H9 (cell line): ENCODE results near the gene APPBP2. TPM values are rescaled to one million over a fixed set of nuclear protein-coding genes. Genes with fewer than 3 reads are reported as not detected.

Experiments used
- DNase-seq: peaks from one replicate; pipeline ENCODE4 v3.0.0-alpha.2; 2017
- H2AFZ ChIP-seq: one replicate; pipeline ENCODE4 v1.6.1; 2013; ENCODE audit warnings: mild to moderate bottlenecking, low read length, control low read depth, moderate library complexity
- H2AK5ac ChIP-seq: 2 replicates; pipeline ENCODE4 v1.6.1; 2013; ENCODE audit warnings: low read length, control low read depth, mixed read lengths; ENCODE audit not compliant: insufficient read length
- H2BK120ac ChIP-seq: one replicate; pipeline ENCODE4 v1.6.1; 2013; ENCODE audit warnings: low read depth, mild to moderate bottlenecking, low read length, control low read depth, inconsistent platforms; ENCODE audit not compliant: poor library complexity, severe bottlenecking
- H2BK12ac ChIP-seq: 2 replicates; pipeline ENCODE4 v1.6.1; 2013; ENCODE audit warnings: low read length, control low read depth, mixed read lengths, low read depth; ENCODE audit not compliant: insufficient read length
- H2BK15ac ChIP-seq: 2 replicates; pipeline ENCODE4 v1.6.1; 2013; ENCODE audit warnings: low read depth, low read length, control low read depth
- H2BK20ac ChIP-seq: one replicate; pipeline ENCODE4 v1.6.1; 2013; ENCODE audit warnings: low read depth, mild to moderate bottlenecking, low read length, control low read depth, inconsistent platforms; ENCODE audit not compliant: poor library complexity, severe bottlenecking
- H2BK5ac ChIP-seq: 2 replicates; pipeline ENCODE4 v1.6.1; 2013; ENCODE audit warnings: low read length, control low read depth, mixed read lengths; ENCODE audit not compliant: insufficient read length
- H3K14ac ChIP-seq: 2 replicates; pipeline ENCODE4 v1.6.1; 2013; ENCODE audit warnings: low read length, control low read depth; ENCODE audit not compliant: insufficient read depth
- H3K18ac ChIP-seq: 2 replicates; pipeline ENCODE4 v1.6.1; 2013; ENCODE audit warnings: low read depth, mild to moderate bottlenecking, mixed read lengths, low read length, control low read depth; ENCODE audit not compliant: insufficient read length
- H3K23ac ChIP-seq: 2 replicates; pipeline ENCODE4 v1.6.1; 2013; ENCODE audit warnings: low read length, control low read depth, mixed read lengths, low read depth; ENCODE audit not compliant: insufficient read length
- H3K23me2 ChIP-seq: 2 replicates; pipeline ENCODE4 v1.6.1; 2013; ENCODE audit warnings: low read depth, mild to moderate bottlenecking, mixed read lengths, low read length, control low read depth; ENCODE audit not compliant: insufficient read length, poor library complexity, severe bottlenecking
- H3K27ac ChIP-seq: 2 replicates; pipeline ENCODE4 v1.5.1; 2013; ENCODE audit warnings: low read length, control low read depth, mixed read lengths, low read depth; ENCODE audit not compliant: insufficient read length
- H3K27me3 ChIP-seq: 2 replicates; pipeline ENCODE4 v1.6.1; 2013; ENCODE audit warnings: low read length, control low read depth, inconsistent platforms; ENCODE audit not compliant: insufficient read depth
- H3K4ac ChIP-seq: 2 replicates; pipeline ENCODE4 v1.6.1; 2013; ENCODE audit warnings: low read depth, mild to moderate bottlenecking, control low read depth, inconsistent platforms, low read length, moderate library complexity
- H3K4me1 ChIP-seq: 2 replicates; pipeline ENCODE4 v1.6.1; 2013; ENCODE audit warnings: low read length, control low read depth, inconsistent platforms; ENCODE audit not compliant: insufficient read depth
- H3K4me2 ChIP-seq: 2 replicates; pipeline ENCODE4 v1.6.1; 2013; ENCODE audit warnings: low read length, control low read depth, mixed read lengths; ENCODE audit not compliant: insufficient read length, insufficient read depth
- H3K56ac ChIP-seq: 2 replicates; pipeline ENCODE4 v1.6.1; 2013; ENCODE audit warnings: low read depth, mild to moderate bottlenecking, mixed read lengths, low read length, control low read depth; ENCODE audit not compliant: insufficient read length
- H3K79me1 ChIP-seq: 2 replicates; pipeline ENCODE4 v1.6.1; 2013; ENCODE audit warnings: low read depth, mild to moderate bottlenecking, moderate library complexity, low read length, control low read depth, inconsistent platforms; ENCODE audit not compliant: insufficient read depth, poor library complexity, severe bottlenecking
- H3K79me2 ChIP-seq: 2 replicates; pipeline ENCODE4 v1.6.1; 2013; ENCODE audit warnings: low read length, control low read depth, inconsistent platforms; ENCODE audit not compliant: insufficient read depth
- H3K9ac ChIP-seq: 2 replicates; pipeline ENCODE4 v1.6.1; 2013; ENCODE audit warnings: low read length, control low read depth, mixed read lengths; ENCODE audit not compliant: insufficient read length; ENCODE audit errors: extremely low read depth
- H3K9me3 ChIP-seq: one replicate; pipeline ENCODE4 v1.6.1; 2013; ENCODE audit warnings: low read depth, low read length, inconsistent platforms; ENCODE audit not compliant: control insufficient read depth
- H3T11ph ChIP-seq: one replicate; pipeline ENCODE4 v1.6.1; 2013; ENCODE audit warnings: mild to moderate bottlenecking, low read length, control low read depth, inconsistent platforms
- H4K20me1 ChIP-seq: one replicate; pipeline ENCODE4 v1.6.1; 2013; ENCODE audit not compliant: control insufficient read depth, insufficient read length, insufficient read depth
- H4K5ac ChIP-seq: 2 replicates; pipeline ENCODE4 v1.6.1; 2013; ENCODE audit warnings: low read depth, mild to moderate bottlenecking, mixed read lengths, low read length, control low read depth; ENCODE audit not compliant: insufficient read length
- H4K8ac ChIP-seq: replicated peaks from 2 replicates; pipeline ENCODE4 v1.6.1; 2013; ENCODE audit warnings: low read length, control low read depth, mixed read lengths, low read depth; ENCODE audit not compliant: insufficient read length
- H4K91ac ChIP-seq: 2 replicates; pipeline ENCODE4 v1.6.1; 2013; ENCODE audit warnings: low read depth, mild to moderate bottlenecking, moderate library complexity, mixed read lengths, low read length, control low read depth; ENCODE audit not compliant: insufficient read length
- H3K27ac Mint-ChIP-seq, 3 experiments: 2 replicates in 2 of 3; 3 replicates in 1 of 3; pipeline ENCODE4 v1.8.0; 2020 to 2021; ENCODE audit warnings: mixed read lengths in 3 of 3, mild to moderate bottlenecking in 1 of 3, moderate library complexity in 1 of 3
- H3K27me3 Mint-ChIP-seq: 2 replicates; pipeline ENCODE4 v1.8.0; 2021; ENCODE audit warnings: low read depth, mild to moderate bottlenecking, moderate library complexity, mixed read lengths
- H3K36me3 Mint-ChIP-seq, 3 experiments: 2 replicates in 2 of 3; 3 replicates in 1 of 3; pipeline ENCODE4 v1.8.0; 2020 to 2021; ENCODE audit warnings: low read depth in 3 of 3, mixed read lengths in 3 of 3; ENCODE audit not compliant: insufficient read depth in 1 of 3
- H3K4me1 Mint-ChIP-seq, 2 experiments: 2 replicates each; pipeline ENCODE4 v1.8.0; 2020; ENCODE audit warnings: mixed read lengths in 2 of 2
- H3K4me3 Mint-ChIP-seq, 2 experiments: 2 replicates in 1 of 2; 3 replicates in 1 of 2; pipeline ENCODE4 v1.8.0; 2020 to 2021; ENCODE audit warnings: mild to moderate bottlenecking in 2 of 2, mixed read lengths in 2 of 2, moderate library complexity in 1 of 2
- H3K9me3 Mint-ChIP-seq, 2 experiments: 2 replicates in 1 of 2; 3 replicates in 1 of 2; pipeline ENCODE4 v1.8.0; 2020; ENCODE audit warnings: mild to moderate bottlenecking in 2 of 2, mixed read lengths in 2 of 2, moderate library complexity in 1 of 2
- WGBS: extraction: QIAGEN DNeasy Blood & Tissue Kit; methylation state at CpG from one replicate; pipeline ENCODE4 v1.1.7; 2013; ENCODE audit warnings: missing lambda C conversion rate, low lambda C conversion rate, mixed read lengths; ENCODE audit not compliant: insufficient read length; ENCODE audit errors: extremely low coverage; 5-methylcytosine and 5-hydroxymethylcytosine counted together
- total RNA-seq: library from RNA; stranded (reverse); gene quantifications from 2 replicates; pipeline ENCODE4 v1.2.1, GENCODE V29; 2021
- TF ChIP-seq, protein P1 (sequence below): fragments of 200-600 bp; sonication (generic); conservative IDR thresholded peaks from 3 replicates; pipeline ENCODE4 v1.8.0; 2021; ENCODE audit warnings: antibody characterized with exemption, mild to moderate bottlenecking

APPBP2 gene
- total RNA-seq, 1 experiment from 2014 or later, result 17.0 TPM

DNA sequence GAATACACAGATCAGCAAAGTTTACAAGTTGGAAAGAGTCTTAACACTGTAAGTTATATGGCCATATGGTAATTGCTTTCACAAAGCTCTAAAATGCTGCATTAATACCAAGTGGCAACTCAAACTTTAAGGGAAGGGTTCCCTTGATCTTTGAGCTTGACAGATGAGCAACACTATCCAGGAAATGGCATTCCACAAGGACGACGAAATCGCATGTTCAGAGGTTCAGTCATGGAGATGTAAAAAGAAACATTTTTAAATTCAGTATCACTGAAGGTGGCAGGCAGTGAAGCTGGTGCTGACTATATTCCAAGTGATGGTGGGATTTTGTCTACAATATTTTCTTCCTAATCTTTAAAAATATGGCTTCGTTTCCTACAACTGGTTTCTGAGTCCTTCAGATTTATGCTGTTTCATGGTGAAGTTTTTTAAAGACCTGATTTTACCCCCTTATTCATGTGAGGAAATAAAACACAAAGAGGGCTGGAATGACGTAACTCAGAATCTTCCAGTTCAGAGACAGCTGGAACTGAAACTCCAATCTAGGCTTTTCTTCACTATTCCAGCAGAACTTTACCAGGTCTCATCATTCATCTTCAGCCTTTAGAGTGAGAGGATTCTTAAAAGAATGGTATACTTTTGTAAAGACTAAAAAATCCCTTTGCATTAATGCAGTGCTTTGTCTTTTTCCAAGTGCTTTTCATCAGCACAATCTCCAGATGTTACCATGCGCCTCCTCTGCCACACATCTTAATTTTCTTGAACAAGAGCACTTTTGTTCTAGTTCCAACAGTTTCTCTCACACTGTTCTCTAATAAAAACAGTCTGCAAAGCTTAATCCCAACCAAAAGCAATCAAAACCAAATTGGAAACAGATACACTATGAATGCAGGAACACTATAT, 83.5 kb downstream of the APPBP2 start:
- Histone ChIP-seq H3K23me2 (no peaks in the 10 kb centered on the region), H3K14ac (no peak overlapping the region), H3K4ac (no peak overlapping the region), H2AFZ (no peak overlapping the region), H2BK15ac (no peak overlapping the region), H2BK12ac (no peak overlapping the region), H4K8ac (no peak overlapping the region), H2BK120ac (no peak overlapping the region), H2AK5ac (no peak overlapping the region), H3K4me1 (no peaks in the 10 kb centered on the region; the same call in 1 of the 2 replicates), H2BK5ac (no peak overlapping the region), H3K56ac (no peak overlapping the region), H4K5ac (no peak overlapping the region), H3K18ac (no peak overlapping the region), H3K79me2 (no peaks in the 10 kb centered on the region), H3K9ac (no peak overlapping the region), H2BK20ac (no peak overlapping the region), H4K20me1 (no peaks in the 10 kb centered on the region), H3T11ph (no peak overlapping the region), H4K91ac (no peak overlapping the region), H3K27ac (no peak overlapping the region), H3K27me3 (no peaks in the 10 kb centered on the region), H3K9me3 (no peaks in the 10 kb centered on the region), H3K79me1 (no peaks in the 10 kb centered on the region), H3K23ac (no peak overlapping the region), H3K4me2 (no peak overlapping the region)
- Mint-ChIP-seq H3K27ac (no peak overlapping the region), H3K4me1 (peaks cover 3% of the 10 kb centered on the region in 2 experiments; a peak in 2 of 4 replicates), H3K9me3 (peaks cover 3 to 8% of the 10 kb centered on the region in 2 experiments; a peak in 2 of 5 replicates), H3K27me3 (no peaks in the 10 kb centered on the region; the same call in 1 of the 2 replicates), H3K4me3 (no peak overlapping the region), H3K36me3 (peaks cover 0 to 8% (median 7%) of the 10 kb centered on the region in 3 experiments; a peak in 5 of 7 replicates)
- DNase-seq, result no peak
- TF ChIP-seq, protein P1, sequence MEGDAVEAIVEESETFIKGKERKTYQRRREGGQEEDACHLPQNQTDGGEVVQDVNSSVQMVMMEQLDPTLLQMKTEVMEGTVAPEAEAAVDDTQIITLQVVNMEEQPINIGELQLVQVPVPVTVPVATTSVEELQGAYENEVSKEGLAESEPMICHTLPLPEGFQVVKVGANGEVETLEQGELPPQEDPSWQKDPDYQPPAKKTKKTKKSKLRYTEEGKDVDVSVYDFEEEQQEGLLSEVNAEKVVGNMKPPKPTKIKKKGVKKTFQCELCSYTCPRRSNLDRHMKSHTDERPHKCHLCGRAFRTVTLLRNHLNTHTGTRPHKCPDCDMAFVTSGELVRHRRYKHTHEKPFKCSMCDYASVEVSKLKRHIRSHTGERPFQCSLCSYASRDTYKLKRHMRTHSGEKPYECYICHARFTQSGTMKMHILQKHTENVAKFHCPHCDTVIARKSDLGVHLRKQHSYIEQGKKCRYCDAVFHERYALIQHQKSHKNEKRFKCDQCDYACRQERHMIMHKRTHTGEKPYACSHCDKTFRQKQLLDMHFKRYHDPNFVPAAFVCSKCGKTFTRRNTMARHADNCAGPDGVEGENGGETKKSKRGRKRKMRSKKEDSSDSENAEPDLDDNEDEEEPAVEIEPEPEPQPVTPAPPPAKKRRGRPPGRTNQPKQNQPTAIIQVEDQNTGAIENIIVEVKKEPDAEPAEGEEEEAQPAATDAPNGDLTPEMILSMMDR, result no peak
- WGBS, result no CpG with 5 or more reads among the region's 6 CpGs
